KMS-11 (cell line): ENCODE results near the gene CYP2A13.
"Not testable (repeated sequence)": the region's sequence is repeated elsewhere in the genome, so short reads cannot be mapped to it uniquely, and the experiment has no call there.

Source experiments
- H2AFZ ChIP-seq: fragments of 200-600 bp; sonication (generic); 2 replicates; pipeline ENCODE4 v1.6.1; 2016; ENCODE audit warnings: antibody characterized with exemption, mixed run types, low read depth
- H3K27ac ChIP-seq: fragments of 200-600 bp; sonication (generic); 2 replicates; pipeline ENCODE4 v1.6.1; 2016; ENCODE audit warnings: mild to moderate bottlenecking, mixed run types
- H3K27me3 ChIP-seq: fragments of 200-600 bp; sonication (generic); 2 replicates; pipeline ENCODE4 v1.6.1; 2017; ENCODE audit warnings: mild to moderate bottlenecking, low read depth, mixed run types, moderate library complexity; ENCODE audit not compliant: insufficient read depth
- H3K36me3 ChIP-seq: fragments of 200-600 bp; sonication (generic); 2 replicates; pipeline ENCODE4 v1.6.1; 2017; ENCODE audit warnings: mild to moderate bottlenecking, mixed run types; ENCODE audit not compliant: insufficient read depth
- H3K4me1 ChIP-seq: fragments of 200-600 bp; sonication (generic); 2 replicates; pipeline ENCODE4 v1.6.1; 2016; ENCODE audit warnings: mild to moderate bottlenecking, low read depth, mixed run types; ENCODE audit not compliant: poor library complexity, severe bottlenecking
- H3K4me2 ChIP-seq: fragments of 200-600 bp; sonication (generic); 2 replicates; pipeline ENCODE4 v1.7.0; 2016; ENCODE audit warnings: mild to moderate bottlenecking, mixed run types
- H3K4me3 ChIP-seq: fragments of 200-600 bp; sonication (generic); IDR thresholded peaks from 2 replicates; pipeline ENCODE4 v1.6.1; 2017; ENCODE audit warnings: low read depth, low read length, mixed read lengths; ENCODE audit not compliant: insufficient read depth
- H3K79me2 ChIP-seq: fragments of 200-600 bp; sonication (generic); 2 replicates; pipeline ENCODE4 v1.6.1; 2016; ENCODE audit warnings: low read depth, mixed run types; ENCODE audit not compliant: insufficient read depth
- H3K9ac ChIP-seq: fragments of 200-600 bp; sonication (generic); 2 replicates; pipeline ENCODE4 v1.6.1; 2016; ENCODE audit warnings: mild to moderate bottlenecking, mixed run types
- H4K20me1 ChIP-seq: fragments of 200-600 bp; sonication (generic); 2 replicates; pipeline ENCODE4 v1.6.1; 2016; ENCODE audit warnings: mild to moderate bottlenecking, mixed run types; ENCODE audit not compliant: insufficient read depth
- TF ChIP-seq, protein P1 (sequence below): fragments of 200-600 bp; sonication (generic); conservative IDR thresholded peaks from 2 replicates; pipeline ENCODE4 v1.6.1; 2017; ENCODE audit warnings: low read depth, mild to moderate bottlenecking, antibody characterized with exemption, low read length, moderate library complexity, mixed read lengths

CYP2A13 gene

DNA sequence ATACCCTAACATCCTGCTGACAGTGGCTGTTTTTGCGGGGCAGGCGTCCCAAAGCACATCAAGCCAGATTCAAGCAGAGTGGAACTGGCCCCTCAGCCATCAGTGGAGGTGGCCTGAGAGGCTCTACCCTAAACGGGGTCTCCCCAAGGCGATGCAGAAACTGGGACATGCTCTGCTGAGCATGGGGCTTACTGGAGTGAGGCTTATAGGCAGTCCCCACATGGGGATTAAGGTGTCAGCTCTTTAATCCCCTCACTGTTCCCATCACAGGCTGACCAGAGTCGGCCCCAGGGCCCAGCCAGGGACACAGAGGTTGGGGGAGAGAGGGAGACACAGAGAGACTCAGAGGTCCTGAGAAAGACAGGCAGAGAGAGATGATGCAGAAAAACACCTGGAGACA, 42.9 kb downstream of the CYP2A13 start:
- Histone ChIP-seq H3K79me2 (no peaks in the 10 kb centered on the region), H3K4me2 (no peak overlapping the region), H3K4me3 (no peak overlapping the region), H3K27ac (no peak overlapping the region), H4K20me1 (no peaks in the 10 kb centered on the region), H3K27me3 (no peaks in the 10 kb centered on the region; the same call in 1 of the 2 replicates), H3K4me1 (peaks cover 5% of the 10 kb centered on the region), H2AFZ (no peak overlapping the region), H3K36me3 (no peaks in the 10 kb centered on the region), H3K9ac (no peak overlapping the region)
- TF ChIP-seq, protein P1, sequence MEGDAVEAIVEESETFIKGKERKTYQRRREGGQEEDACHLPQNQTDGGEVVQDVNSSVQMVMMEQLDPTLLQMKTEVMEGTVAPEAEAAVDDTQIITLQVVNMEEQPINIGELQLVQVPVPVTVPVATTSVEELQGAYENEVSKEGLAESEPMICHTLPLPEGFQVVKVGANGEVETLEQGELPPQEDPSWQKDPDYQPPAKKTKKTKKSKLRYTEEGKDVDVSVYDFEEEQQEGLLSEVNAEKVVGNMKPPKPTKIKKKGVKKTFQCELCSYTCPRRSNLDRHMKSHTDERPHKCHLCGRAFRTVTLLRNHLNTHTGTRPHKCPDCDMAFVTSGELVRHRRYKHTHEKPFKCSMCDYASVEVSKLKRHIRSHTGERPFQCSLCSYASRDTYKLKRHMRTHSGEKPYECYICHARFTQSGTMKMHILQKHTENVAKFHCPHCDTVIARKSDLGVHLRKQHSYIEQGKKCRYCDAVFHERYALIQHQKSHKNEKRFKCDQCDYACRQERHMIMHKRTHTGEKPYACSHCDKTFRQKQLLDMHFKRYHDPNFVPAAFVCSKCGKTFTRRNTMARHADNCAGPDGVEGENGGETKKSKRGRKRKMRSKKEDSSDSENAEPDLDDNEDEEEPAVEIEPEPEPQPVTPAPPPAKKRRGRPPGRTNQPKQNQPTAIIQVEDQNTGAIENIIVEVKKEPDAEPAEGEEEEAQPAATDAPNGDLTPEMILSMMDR = no peak

DNA sequence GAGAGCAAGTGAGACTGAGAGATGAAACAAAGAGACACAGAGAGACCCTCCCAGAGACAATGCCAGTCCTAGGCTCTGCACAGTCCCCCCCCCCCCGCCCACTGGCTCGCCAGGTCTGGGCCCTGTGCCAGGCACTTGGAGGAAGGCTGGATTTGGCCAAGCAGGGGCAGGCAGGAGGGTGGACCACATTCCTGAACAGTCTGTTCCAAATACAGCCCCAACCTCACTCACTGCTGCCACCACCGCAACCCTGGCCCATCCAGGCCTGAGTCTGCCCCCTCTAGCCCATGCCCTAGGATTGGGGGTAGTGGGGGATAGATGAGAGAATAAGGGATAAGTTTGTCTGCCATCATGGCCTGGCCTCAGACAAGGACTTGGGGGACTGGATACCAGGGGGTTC, 45.0 kb downstream of the CYP2A13 start:
- Histone ChIP-seq H3K36me3 (no peaks in the 10 kb centered on the region), H4K20me1 (no peaks in the 10 kb centered on the region), H3K9ac (no peak overlapping the region), H3K4me2 (no peak overlapping the region), H3K4me3 (no peak overlapping the region), H3K27ac (no peak overlapping the region), H3K79me2 (no peaks in the 10 kb centered on the region), H2AFZ (no peak overlapping the region), H3K4me1 (peaks cover 2% of the 10 kb centered on the region), H3K27me3 (no peaks in the 10 kb centered on the region; the same call in 1 of the 2 replicates)
- TF ChIP-seq, protein P1 = no peak

DNA sequence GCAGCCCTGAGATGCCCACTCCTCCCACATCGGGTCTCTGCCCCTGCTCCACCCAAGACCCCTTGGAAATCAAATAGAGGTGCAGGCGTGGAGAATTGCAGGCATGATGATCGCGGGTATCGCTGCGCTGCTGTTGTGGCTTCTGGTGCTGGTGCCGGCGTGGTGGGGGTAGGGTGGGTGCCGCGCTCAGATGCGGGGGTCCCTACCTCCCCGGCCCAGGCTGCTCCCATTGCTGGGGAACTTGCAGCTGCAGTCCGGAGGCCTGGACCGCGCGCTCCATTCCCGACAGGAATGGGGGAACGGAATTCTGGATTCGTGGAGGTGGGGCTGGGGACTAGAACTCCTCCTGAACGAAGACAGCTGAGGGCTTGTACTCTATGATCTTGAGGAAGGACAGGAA, 46.4 kb downstream of the CYP2A13 start:
- no peak overlapping the region for H2AFZ ChIP-seq
- H3K4me3 ChIP-seq = no peak overlapping the region
- H3K27ac ChIP-seq = no peak overlapping the region
- H3K4me2 ChIP-seq = no peak overlapping the region
- H3K79me2 ChIP-seq = no peaks in the 10 kb centered on the region
- TF ChIP-seq, protein P1 = no peak
- H3K9ac ChIP-seq = no peak overlapping the region
- H3K27me3 ChIP-seq = no peaks in the 10 kb centered on the region; the same call in 1 of the 2 replicates
- H4K20me1 ChIP-seq = no peaks in the 10 kb centered on the region
- H3K36me3 ChIP-seq = no peaks in the 10 kb centered on the region
- no peaks in the 10 kb centered on the region for H3K4me1 ChIP-seq

DNA sequence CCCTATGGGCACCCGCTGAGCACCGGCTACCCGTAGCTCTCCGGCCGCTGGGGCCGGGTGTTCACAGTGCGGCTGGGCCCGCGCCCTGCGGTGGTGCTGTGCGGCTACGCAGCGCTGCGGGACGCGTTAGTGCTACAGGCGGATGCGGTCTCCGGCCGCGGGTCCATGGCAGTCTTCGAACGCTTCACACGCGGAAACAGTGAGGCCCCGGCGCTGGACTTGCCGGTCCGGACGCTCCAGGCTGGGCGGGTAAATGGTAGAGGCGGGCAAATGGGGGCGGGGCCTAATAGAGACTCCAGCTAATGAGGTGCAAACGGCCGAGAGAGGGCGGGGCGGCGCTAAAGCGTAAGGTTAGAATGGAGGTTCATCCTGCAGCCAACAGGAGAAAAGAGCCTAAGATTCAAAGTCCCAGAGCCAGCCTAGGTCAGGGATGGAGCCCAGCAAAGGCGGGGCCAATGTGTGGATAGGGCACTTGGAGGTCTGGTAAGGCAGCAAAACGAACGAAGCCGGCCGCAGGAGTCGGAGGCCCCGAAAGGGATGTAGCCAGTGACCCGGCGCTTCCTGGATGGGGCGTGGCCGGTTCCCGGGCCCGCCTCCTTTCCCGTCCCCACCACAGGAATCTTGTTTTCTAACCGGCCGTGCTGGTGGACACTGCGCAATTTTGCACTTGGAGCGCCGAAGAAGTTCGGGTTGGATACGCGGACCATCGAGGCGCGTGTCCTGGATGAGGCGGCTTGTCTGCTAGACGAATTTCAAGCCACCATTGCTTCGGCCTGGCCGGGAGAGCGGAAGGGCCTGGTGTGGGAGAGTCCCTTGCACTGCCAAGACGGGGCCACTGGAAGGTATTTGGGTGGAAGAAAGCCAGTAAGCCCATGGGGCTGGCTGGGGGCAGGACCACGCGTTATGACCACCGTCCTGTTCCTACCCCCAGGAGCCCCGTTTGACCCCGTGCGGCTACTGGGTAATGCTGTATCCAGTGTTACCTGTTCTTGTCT, 47.4 kb downstream of the CYP2A13 start:
- H3K79me2 ChIP-seq, H3K4me1 ChIP-seq, H4K20me1 ChIP-seq, H3K36me3 ChIP-seq, H3K9ac ChIP-seq, H3K4me3 ChIP-seq, H3K27me3 ChIP-seq, H2AFZ ChIP-seq, H3K4me2 ChIP-seq, H3K27ac ChIP-seq: not testable (repeated sequence)
